OCI-LY1 (cell line): ENCODE data around the gene EVL.

Source experiments
- H2AFZ ChIP-seq: fragments of 200-600 bp; sonication (generic), shearing (Covaris generic); 2 replicates; pipeline ENCODE4 v1.6.0; 2014; ENCODE audit warnings: antibody characterized with exemption, mild to moderate bottlenecking, low read length
- H3F3A ChIP-seq: fragments of 200-600 bp; sonication (generic), shearing (Covaris generic); 2 replicates; pipeline ENCODE4 v1.6.0; 2014; ENCODE audit warnings: mild to moderate bottlenecking, antibody characterized with exemption, low read length, moderate library complexity; ENCODE audit not compliant: insufficient read depth
- H3K27ac ChIP-seq: fragments of 200-600 bp; sonication (generic); 2 replicates; pipeline ENCODE4 v1.5.1; 2014; ENCODE audit warnings: low read length, mixed run types, mild to moderate bottlenecking, low read depth; ENCODE audit not compliant: poor library complexity, severe bottlenecking
- H3K27me3 ChIP-seq: fragments of 200-600 bp; sonication (generic); 2 replicates; pipeline ENCODE4 v1.6.0; 2014; ENCODE audit warnings: antibody characterized with exemption, mild to moderate bottlenecking, low read length, moderate library complexity; ENCODE audit not compliant: insufficient read depth
- H3K36me3 ChIP-seq: fragments of 200-600 bp; sonication (generic); 2 replicates; pipeline ENCODE4 v1.6.1; 2014; ENCODE audit warnings: mild to moderate bottlenecking, antibody characterized with exemption, low read length, moderate library complexity, mixed read lengths; ENCODE audit not compliant: insufficient read depth
- H3K4me1 ChIP-seq: fragments of 200-600 bp; sonication (generic); 2 replicates; pipeline ENCODE4 v1.5.1; 2014; ENCODE audit warnings: mild to moderate bottlenecking, low read length, moderate library complexity; ENCODE audit not compliant: insufficient read depth, severe bottlenecking
- H3K4me2 ChIP-seq: fragments of 200-600 bp; sonication (generic), shearing (Covaris generic); 2 replicates; pipeline ENCODE4 v1.6.1; 2014; ENCODE audit warnings: low read length
- H3K4me3 ChIP-seq: fragments of 200-600 bp; sonication (generic); 2 replicates; pipeline ENCODE4 v1.5.1; 2014; ENCODE audit warnings: low read length, low read depth, mild to moderate bottlenecking, mixed read lengths; ENCODE audit not compliant: poor library complexity, severe bottlenecking
- H3K79me2 ChIP-seq: fragments of 200-600 bp; shearing (Covaris generic); 2 replicates; pipeline ENCODE4 v1.6.1; 2016; ENCODE audit warnings: mixed run types, low read length, mixed read lengths; ENCODE audit not compliant: insufficient read depth
- H3K9ac ChIP-seq: fragments of 200-600 bp; sonication (generic), shearing (Covaris generic); 2 replicates; pipeline ENCODE4 v1.6.1; 2014; ENCODE audit warnings: mild to moderate bottlenecking, low read length, mixed read lengths
- H3K9me2 ChIP-seq: fragments of 200-600 bp; sonication (generic), shearing (Covaris generic); 2 replicates; pipeline ENCODE4 v1.6.1; 2014; ENCODE audit warnings: low read depth, mild to moderate bottlenecking, low read length, mixed read lengths
- H3K9me3 ChIP-seq: fragments of 200-600 bp; shearing (Covaris generic); 2 replicates; pipeline ENCODE4 v1.6.1; 2014; ENCODE audit warnings: low read length, mixed read lengths
- H4K20me1 ChIP-seq: fragments of 200-600 bp; sonication (generic), shearing (Covaris generic); 2 replicates; pipeline ENCODE4 v1.6.0; 2016; ENCODE audit warnings: mild to moderate bottlenecking, low read length; ENCODE audit not compliant: insufficient read depth
- CTCF ChIP-seq: fragments of 200-600 bp; sonication (generic), shearing (Covaris generic); IDR thresholded peaks from 2 replicates; pipeline ENCODE4 v1.5.1; 2017; ENCODE audit warnings: mild to moderate bottlenecking, antibody characterized with exemption, low read length, moderate library complexity, mixed read lengths
- EZH2 ChIP-seq: fragments of 200-600 bp; sonication (generic), shearing (Covaris generic); IDR thresholded peaks from 2 replicates; pipeline ENCODE4 v1.8.0; 2017; ENCODE audit warnings: borderline replicate concordance, mixed run types, mild to moderate bottlenecking, antibody characterized with exemption, low read length, moderate library complexity, mixed read lengths

Gene EVL

GRCh38 chr14:100191584-100192249 is 126.5 kb downstream of the EVL start:
- peak overlapping the region; percentile 55 for H3K4me3 ChIP-seq
- H3K27me3 ChIP-seq = no peaks in the 10 kb centered on the region
- H3F3A ChIP-seq = no peaks in the 10 kb centered on the region
- H2AFZ ChIP-seq = no peak overlapping the region
- H3K27ac ChIP-seq = no peak overlapping the region
- H3K4me1 ChIP-seq = peaks cover 16% of the 10 kb centered on the region
- H4K20me1 ChIP-seq = no peaks in the 10 kb centered on the region
- peak overlapping the region; percentile 77; the same call in 1 of the 2 replicates for H3K9ac ChIP-seq
- no peaks in the 10 kb centered on the region for H3K9me2 ChIP-seq
- no peak for TF ChIP-seq EZH2
- no peak for TF ChIP-seq CTCF
- H3K9me3 ChIP-seq = no peaks in the 10 kb centered on the region
- no peaks in the 10 kb centered on the region for H3K79me2 ChIP-seq
- H3K4me2 ChIP-seq = peak overlapping the region; percentile 73
- H3K36me3 ChIP-seq = no peaks in the 10 kb centered on the region; the same call in 1 of the 2 replicates

- Histone ChIP-seq H3K4me2 (peak overlapping the region; percentile 73), H3F3A (no peaks in the 10 kb centered on the region), H3K9ac (peak overlapping the region; percentile 77), H3K4me3 (peak overlapping the region; percentile 55), H3K9me3 (no peaks in the 10 kb centered on the region), H3K27ac (peak overlapping the region; percentile 26), H4K20me1 (no peaks in the 10 kb centered on the region), H3K4me1 (peaks cover 16% of the 10 kb centered on the region), H2AFZ (0 out of 2 replicates have a peak overlapping the region, but pooled peaks have one; percentile 2), H3K36me3 (no peaks in the 10 kb centered on the region; the same call in 1 of the 2 replicates), H3K79me2 (no peaks in the 10 kb centered on the region), H3K27me3 (no peaks in the 10 kb centered on the region), H3K9me2 (no peaks in the 10 kb centered on the region)
- TF ChIP-seq CTCF (no peak), EZH2 (no peak)
Measured at GRCh38 chr14:100192250-100192671, 127.0 kb downstream of the EVL start.

- TF ChIP-seq CTCF = peak; percentile 74
- no peak for TF ChIP-seq EZH2
- Histone ChIP-seq H3K4me1 (peaks cover 16% of the 10 kb centered on the region), H3K9me2 (no peaks in the 10 kb centered on the region), H3K4me3 (peak overlapping the region; percentile 55), H3K4me2 (peak overlapping the region; percentile 73), H3K27ac (peak overlapping the region; percentile 62), H3K79me2 (no peaks in the 10 kb centered on the region), H3F3A (no peaks in the 10 kb centered on the region), H4K20me1 (no peaks in the 10 kb centered on the region), H3K9me3 (no peaks in the 10 kb centered on the region), H3K9ac (peak overlapping the region; percentile 77), H3K27me3 (no peaks in the 10 kb centered on the region), H3K36me3 (no peaks in the 10 kb centered on the region; the same call in 1 of the 2 replicates), H2AFZ (peak overlapping the region; percentile 94)
Measured at GRCh38 chr14:100192672-100193416, 127.6 kb downstream of the EVL start.
